ENCODE results near the gene URB2.

DNA sequence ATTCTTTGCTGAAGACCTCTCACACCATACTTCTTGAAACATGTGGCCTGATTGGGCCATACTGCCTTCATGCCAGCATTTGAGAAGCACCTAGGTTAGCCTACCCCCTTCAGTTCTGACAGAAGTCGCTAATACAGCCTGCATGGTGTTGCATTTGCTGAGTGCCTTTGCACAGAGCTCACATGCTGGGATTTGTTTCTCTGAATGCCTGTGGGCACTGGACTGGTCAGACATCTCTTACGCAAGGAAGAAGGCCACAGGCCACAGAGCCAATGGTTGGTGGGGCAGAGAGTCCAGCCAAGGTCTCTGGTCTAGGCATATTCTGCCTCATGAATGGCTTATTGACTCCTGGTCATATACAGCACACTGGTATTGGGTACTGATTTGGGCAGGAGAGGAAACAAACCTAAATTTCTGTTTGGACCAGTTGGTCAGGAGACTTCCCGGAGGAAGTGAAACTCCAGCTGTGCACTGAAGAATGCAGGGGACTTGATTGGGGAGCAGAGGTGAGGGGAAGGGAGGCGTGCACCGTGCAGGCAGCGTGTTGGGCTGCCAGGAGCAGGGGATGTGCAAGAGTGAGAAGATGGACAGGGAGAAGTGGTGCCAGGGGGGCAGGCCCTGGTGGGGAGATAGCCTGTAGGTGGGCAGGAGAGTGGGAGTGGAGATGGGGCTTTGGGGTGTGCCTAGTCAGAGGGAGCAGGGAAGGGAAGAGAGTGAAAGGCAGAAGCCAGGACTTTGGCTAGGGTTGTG is 18.1 kb downstream of the URB2 start:
- TF ChIP-seq, protein P1, sequence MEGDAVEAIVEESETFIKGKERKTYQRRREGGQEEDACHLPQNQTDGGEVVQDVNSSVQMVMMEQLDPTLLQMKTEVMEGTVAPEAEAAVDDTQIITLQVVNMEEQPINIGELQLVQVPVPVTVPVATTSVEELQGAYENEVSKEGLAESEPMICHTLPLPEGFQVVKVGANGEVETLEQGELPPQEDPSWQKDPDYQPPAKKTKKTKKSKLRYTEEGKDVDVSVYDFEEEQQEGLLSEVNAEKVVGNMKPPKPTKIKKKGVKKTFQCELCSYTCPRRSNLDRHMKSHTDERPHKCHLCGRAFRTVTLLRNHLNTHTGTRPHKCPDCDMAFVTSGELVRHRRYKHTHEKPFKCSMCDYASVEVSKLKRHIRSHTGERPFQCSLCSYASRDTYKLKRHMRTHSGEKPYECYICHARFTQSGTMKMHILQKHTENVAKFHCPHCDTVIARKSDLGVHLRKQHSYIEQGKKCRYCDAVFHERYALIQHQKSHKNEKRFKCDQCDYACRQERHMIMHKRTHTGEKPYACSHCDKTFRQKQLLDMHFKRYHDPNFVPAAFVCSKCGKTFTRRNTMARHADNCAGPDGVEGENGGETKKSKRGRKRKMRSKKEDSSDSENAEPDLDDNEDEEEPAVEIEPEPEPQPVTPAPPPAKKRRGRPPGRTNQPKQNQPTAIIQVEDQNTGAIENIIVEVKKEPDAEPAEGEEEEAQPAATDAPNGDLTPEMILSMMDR (IDR thresholded peaks at IDR 0.05) = no peak
- no peak for TF ChIP-seq EZH2 (IDR thresholded peaks at IDR 0.05; ENCODE audit: borderline replicate concordance, insufficient read depth, low read depth, low read length, poor library complexity, severe bottlenecking)
